ENCODE measurements around the gene CTNND2.

CTNND2 gene

DNA sequence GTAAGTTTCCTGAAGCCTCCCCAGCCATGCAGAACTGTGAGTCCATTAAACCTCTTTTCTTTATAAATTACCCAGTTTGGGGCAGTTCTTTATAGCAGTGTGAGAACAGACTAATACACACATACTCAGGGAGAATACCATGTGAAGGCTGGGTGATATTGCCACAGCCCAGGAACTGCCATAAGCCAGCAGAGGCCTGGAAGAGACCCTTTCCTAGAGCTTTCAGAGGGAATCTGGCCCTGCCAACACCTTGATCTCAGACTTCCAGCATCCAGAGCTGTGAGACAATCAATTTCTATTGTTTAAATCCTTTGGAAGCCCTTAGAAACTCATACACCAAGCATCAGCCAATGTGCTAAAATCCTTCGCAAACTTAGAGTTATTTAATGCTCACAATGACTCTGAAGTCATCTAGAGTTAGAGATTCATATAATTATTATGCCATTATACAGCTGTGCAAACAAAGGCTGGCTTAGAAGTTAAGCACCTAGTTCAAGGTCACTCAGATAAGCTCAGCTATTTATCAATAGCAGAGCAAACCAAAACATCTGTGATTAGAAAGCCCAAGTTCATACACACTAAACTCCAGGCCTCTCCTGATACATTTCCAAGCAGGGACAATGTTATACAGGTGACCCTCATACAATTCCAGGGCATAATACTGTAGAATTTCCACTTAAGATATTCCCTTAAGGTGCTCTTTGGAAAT, 611.4 kb downstream of the CTNND2 start:
- DNase-seq (ENCODE audit: insufficient read length, low spot score) (no peak), FAIRE-seq (no peak)
- no peak for TF ChIP-seq POLR2A (IDR thresholded peaks at IDR 0.05; ENCODE audit: low read depth, low read length)

DNA sequence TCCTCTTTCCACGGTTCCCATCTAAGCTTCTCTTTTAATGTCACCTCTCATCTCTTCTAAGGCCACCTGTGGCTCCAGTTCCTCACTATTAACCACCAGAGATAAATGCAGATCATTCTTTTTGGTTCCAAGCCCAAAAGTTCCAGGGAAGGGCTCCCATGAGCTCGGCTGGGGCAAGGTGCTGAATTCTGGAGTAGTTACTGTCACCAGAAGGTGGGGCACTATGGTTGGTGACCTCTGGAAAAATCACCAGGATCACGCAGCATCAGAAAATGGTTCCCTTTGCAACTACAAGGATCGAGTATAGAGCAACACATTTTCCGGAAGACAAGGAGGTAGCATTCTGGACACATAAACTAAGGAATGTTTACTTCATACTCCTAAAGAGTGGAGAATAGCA, 614.5 kb downstream of the CTNND2 start:
- FAIRE-seq, result no peak
- TF ChIP-seq POLR2A (IDR thresholded peaks at IDR 0.05; ENCODE audit: low read depth, low read length), result no peak
- DNase-seq (ENCODE audit: insufficient read length, low spot score), result no peak

DNA sequence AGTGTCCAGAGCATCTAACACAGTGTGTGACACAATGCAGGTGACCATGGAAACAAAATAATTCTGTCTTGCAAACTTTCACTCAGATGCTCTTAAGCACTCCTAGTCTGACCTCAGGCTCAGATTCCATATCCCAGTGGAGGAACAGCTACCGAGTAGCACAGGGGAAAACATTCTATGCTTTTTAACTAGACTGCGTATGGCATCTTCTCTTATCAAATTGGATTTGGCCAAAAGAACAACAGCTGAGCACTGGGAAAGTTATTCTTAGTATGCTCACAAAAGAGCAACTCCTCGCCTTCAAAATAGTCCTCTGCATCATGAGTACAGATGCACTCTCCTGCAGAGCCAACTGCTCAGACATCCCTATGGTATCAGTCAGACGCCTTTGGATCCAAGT, 615.0 kb downstream of the CTNND2 start:
- DNase-seq (ENCODE audit: insufficient read length, low spot score), result no peak
- FAIRE-seq, result no peak
- TF ChIP-seq POLR2A (IDR thresholded peaks at IDR 0.05; ENCODE audit: low read depth, low read length), result no peak

DNA sequence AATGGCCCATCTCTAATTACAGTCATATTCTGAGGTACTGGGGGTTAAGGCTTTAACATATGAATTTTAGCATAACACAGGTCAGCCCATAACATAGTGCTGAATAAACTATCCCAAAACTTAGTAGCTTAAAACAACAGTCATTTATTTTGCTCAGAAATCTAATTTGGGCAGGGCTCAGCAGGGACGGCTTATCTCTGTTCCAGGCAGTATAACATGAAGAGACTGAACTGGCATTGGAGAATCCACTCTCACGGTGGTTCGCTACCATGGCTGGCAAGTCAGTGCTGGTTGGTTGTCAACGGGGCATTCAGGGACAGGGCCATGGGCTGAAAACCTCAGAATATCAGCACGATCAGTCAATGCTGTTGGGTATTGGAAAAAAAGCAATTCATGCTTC, 622.4 kb downstream of the CTNND2 start:
- TF ChIP-seq POLR2A (IDR thresholded peaks at IDR 0.05; ENCODE audit: low read depth, low read length), result no peak
- no peak for DNase-seq (ENCODE audit: insufficient read length, low spot score)

DNA sequence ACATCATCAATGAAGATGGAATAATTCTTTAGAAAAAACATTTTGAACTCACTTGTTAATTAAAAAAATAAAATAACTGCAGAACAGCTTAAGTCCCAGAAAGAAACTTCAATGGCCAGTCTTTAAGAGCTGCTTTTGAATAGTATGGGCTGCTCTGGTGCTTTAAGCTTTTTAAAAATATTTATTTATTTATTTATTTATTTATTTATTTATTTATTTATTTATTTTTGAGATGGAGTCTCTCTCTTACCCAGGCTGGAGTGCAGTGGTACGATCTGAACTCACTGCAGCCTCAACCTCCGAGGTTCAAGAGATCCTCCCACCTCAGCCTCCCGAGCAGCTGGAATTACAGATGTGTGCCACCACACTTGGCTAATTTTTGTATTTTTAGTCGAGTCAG, 626.9 kb downstream of the CTNND2 start:
- FAIRE-seq, result no peak
- no peak for DNase-seq (ENCODE audit: insufficient read length, low spot score)
- TF ChIP-seq POLR2A (IDR thresholded peaks at IDR 0.05; ENCODE audit: low read depth, low read length), result no peak

More for the DNA sequence above, 622.4 kb downstream of the CTNND2 start:
- no peak for FAIRE-seq

DNA sequence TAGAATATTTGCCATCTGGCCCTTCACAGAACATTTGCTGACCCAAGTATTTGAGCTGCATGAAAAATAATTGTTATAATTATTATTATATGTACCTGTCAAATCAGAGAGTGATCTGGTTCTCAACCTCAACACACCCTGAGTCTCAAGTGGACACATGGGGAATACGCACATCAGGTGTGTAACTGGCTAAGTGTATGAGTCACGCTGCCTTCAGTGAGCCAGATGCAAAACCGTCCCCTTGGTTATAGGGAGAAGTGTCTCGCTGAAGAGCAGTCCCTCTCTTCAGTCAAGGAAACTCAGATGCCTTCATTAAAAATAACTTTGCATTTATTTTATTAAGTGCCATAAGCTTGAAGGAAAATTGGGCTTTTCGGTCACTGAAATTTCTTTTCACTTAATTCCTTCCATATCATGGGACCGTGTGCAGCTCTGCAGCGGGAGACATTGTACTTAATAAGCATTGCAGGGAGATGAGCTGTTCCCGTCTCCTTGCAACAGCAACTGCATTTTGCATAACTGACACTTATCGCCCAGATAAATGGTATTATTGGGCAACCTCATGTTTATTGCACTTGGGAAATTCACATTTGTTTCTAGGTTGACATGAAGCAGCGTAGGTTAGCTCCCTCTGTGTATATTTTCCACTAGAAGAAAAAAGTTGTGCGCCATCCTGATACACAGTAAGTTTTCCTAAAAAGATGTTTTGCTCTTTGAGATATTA, 630.9 kb downstream of the CTNND2 start:
- DNase-seq (ENCODE audit: insufficient read length, low spot score) (no peak), FAIRE-seq (no peak)
- no peak for TF ChIP-seq POLR2A (IDR thresholded peaks at IDR 0.05; ENCODE audit: low read depth, low read length)

DNA sequence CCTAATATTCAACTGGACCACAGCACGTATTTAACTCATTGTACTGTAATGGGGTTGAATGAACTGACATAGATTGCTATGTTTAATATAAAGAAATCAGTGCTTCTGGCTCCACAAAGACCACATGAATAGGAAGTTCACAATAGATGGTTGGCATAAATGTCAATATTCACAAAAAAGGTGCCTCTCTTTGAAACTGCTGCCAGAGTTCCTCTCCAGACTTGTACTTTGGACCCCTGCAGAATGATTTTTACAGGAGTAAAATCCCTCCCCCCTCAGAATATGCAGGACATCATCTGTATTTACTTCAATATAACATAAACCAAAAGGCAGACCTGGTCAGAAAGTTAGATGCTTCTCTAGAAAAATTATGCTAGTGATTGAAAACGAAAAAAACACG, 634.7 kb downstream of the CTNND2 start:
- FAIRE-seq, result no peak
- DNase-seq (ENCODE audit: insufficient read length, low spot score), result no peak
- no peak for TF ChIP-seq POLR2A (IDR thresholded peaks at IDR 0.05; ENCODE audit: low read depth, low read length)

DNA sequence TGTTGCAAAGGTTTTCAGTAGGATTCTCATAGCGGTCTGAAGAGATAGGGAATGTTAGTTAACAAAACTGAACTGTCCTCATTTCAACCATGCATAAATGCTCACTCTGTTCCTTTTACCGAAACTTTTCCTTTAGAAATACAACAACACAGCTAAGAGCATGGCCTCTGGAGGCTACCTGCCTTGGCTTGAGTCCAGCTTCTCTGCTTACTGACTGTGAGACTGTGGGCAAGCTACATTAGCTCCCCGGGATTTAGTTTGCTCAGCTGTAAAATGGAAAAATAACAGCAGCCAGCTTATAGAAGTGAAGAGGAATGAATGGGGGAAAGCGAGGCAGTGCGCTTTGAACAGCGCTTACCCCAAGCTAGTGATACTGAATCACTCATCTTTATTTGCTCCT, 635.4 kb downstream of the CTNND2 start:
- FAIRE-seq, result no peak
- no peak for DNase-seq (ENCODE audit: insufficient read length, low spot score)
- TF ChIP-seq POLR2A (IDR thresholded peaks at IDR 0.05; ENCODE audit: low read depth, low read length), result no peak

DNA sequence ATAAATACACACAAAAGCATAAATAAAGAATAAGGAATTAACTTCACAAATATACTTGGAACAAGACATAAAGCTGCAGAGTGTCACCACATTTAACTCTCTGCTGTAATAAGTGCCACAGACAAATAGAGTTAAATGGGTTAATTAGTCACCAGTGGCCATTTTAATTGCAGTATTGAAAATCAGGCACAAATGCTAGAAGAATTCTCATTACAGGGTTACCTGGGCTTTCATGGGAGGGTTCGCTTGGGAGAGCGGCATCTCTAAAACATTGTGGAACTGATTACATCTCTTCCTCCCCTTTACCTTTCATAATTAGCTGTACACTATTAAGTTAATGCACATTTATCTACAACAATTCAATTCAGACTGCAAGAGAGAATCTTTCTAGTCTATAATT, 637.9 kb downstream of the CTNND2 start:
- no peak for TF ChIP-seq POLR2A (IDR thresholded peaks at IDR 0.05; ENCODE audit: low read depth, low read length)
- DNase-seq (ENCODE audit: insufficient read length, low spot score) (no peak), FAIRE-seq (peak; percentile 30)

DNA sequence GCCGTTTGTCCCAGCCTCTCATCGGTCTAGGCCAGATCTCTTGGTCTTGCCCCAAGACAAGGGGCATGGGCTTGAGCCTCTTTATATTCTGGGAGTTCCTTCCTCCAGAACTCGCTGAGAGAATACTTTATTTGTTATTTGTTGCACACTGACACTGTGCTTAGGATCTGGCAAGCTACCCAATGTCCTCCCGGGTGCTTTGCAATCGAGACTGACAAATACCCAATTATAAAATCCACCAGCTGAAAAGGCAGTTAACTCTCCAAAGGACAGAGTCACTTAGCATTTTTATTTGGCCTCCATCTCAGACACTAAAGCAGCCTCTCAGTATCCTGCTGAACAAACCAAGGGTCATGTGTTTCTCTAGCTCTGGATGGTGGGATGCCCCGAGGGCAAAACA, 643.0 kb downstream of the CTNND2 start:
- FAIRE-seq (no peak), DNase-seq (ENCODE audit: insufficient read length, low spot score) (no peak)
- TF ChIP-seq POLR2A (IDR thresholded peaks at IDR 0.05; ENCODE audit: low read depth, low read length), result no peak

DNA sequence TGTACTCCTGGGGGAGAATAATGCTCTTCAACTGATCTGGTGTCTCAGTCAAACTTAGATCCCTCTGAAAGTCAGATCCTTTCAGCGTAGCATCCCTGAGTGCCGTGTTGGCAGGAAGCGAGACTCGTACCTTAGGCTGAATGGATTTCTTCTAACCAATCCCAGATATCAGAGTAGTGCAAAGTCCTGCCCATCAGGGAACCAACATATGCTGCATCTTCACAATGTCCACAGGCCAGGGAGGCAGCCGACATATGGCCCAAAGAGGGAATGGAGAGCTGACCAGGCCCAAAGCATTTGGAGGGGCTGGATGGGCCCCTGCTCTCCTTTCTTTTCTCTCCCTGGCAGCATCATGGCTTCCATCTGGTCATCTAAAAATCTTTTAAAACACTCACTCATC, 646.2 kb downstream of the CTNND2 start:
- FAIRE-seq (no peak), DNase-seq (ENCODE audit: insufficient read length, low spot score) (no peak)
- TF ChIP-seq POLR2A (IDR thresholded peaks at IDR 0.05; ENCODE audit: low read depth, low read length), result no peak

DNA sequence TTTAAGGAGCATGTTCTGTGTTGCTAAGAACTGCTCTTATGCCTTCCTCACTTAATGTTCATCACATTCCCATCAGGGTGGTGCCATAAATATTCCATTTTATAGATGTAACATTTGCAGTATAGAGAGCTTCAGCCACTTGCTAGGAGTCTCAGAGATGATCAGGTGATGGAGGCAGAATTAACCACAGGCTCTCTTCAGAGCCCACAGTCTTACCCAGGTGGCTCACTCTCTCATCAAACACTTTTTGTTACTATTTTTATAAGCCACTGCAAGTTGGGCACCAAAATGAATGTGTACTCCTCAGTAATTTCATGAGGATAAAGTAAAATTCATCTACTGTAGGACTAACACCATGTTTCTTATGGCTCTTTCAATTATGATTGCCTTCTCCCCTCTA, 651.7 kb downstream of the CTNND2 start:
- no peak for TF ChIP-seq POLR2A (IDR thresholded peaks at IDR 0.05; ENCODE audit: low read depth, low read length)
- DNase-seq (ENCODE audit: insufficient read length, low spot score), result no peak

DNA sequence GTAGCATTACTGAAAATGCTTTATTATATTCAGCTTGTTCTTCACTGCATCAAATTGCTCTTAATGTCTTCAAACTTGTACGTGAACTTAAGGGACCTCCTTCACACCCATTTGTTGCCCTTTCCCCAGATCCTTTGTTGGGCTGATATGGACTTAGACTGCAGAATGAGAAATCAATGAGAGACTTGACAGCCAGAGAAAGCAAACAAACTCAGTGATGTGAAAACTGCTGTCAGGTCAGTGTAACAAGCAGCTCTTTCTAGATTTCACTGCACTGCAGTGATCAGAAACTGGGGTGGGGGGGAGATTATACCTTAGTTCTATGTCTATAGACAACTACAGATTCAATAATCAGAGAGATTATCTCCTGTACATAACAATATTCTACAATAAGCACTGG, 652.2 kb downstream of the CTNND2 start:
- TF ChIP-seq POLR2A (IDR thresholded peaks at IDR 0.05; ENCODE audit: low read depth, low read length), result no peak
- DNase-seq (ENCODE audit: insufficient read length, low spot score) (no peak), FAIRE-seq (no peak)

More for the DNA sequence above, 651.7 kb downstream of the CTNND2 start:
- no peak for FAIRE-seq

DNA sequence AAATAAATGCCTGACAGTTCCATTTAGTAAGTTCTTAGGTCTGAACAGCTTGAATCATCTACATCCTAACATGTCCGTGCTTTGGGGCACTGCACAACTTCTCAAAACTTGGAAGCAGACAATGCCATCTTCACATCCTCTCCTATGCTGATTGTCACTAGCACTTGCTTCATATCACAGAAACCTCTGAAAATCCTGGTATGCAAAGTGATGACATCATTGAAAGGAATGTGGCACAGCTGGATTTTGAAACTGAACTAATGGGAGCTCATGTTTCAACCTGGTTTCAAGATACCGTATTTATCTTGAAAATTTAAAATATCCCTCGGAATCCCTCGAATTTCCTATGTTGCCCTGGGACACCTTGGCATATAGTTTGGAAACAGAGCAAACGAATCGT, 653.0 kb downstream of the CTNND2 start:
- no peak for DNase-seq (ENCODE audit: insufficient read length, low spot score)
- no peak for TF ChIP-seq POLR2A (IDR thresholded peaks at IDR 0.05; ENCODE audit: low read depth, low read length)
- FAIRE-seq, result peak; percentile 11

DNA sequence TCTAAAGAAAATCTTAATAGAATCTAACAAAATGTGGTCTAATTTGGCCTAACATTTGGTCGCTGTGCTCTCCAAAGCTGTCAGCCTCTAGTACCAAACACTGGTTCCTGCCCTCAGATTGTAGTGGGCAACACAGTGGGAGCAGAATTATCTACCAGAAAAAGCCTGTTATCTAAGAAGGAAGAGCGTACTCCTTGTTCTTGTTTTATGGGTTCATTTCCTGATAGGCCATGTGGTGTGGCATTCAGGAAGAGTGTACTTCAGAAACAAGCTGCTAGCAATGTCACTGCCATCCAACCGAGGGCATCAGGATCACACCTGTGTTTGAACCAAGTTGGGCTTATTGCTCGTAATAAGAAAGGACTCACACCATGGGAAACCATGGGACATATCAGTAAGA, 655.3 kb downstream of the CTNND2 start:
- TF ChIP-seq POLR2A (IDR thresholded peaks at IDR 0.05; ENCODE audit: low read depth, low read length), result no peak
- FAIRE-seq, result no peak
- DNase-seq (ENCODE audit: insufficient read length, low spot score), result no peak

All from H54 (cell line).